Brain microvascular endothelial cell (primary cell): ENCODE results near the gene ARPC5.
"Not testable (repeated sequence)": the region's sequence is repeated elsewhere in the genome, so short reads cannot be mapped to it uniquely, and the experiment has no call there.

Source experiments
- DNase-seq: peaks from one replicate; pipeline ENCODE4 v3.0.0-alpha.2; 2020
- H3K27ac ChIP-seq: fragments of 250-450 bp; sonication (Bioruptor Pico); 2 replicates; pipeline ENCODE4 v1.5.1; 2020; ENCODE audit warnings: mild to moderate bottlenecking, moderate library complexity
- H3K27me3 ChIP-seq: fragments of 250-450 bp; sonication (Bioruptor Pico); replicated peaks from 2 replicates; pipeline ENCODE4 v1.5.1; 2020; ENCODE audit warnings: mild to moderate bottlenecking
- H3K36me3 ChIP-seq: fragments of 250-450 bp; sonication (Bioruptor Pico); replicated peaks from 2 replicates; pipeline ENCODE4 v1.5.1; 2020; ENCODE audit warnings: mild to moderate bottlenecking
- H3K4me3 ChIP-seq: 2 replicates; pipeline ENCODE4 v1.5.1; 2011; ENCODE audit warnings: low read depth, mild to moderate bottlenecking, control low read depth, low read length, moderate library complexity
- in situ Hi-C: cut with HindIII; loops from 2 replicates; pipeline ENCODE4 v1.10.0; 2017; ENCODE audit warnings: low sequenced_read_pairs, low pct_ligation_motif_present
- TF ChIP-seq, protein P1 (sequence below): IDR thresholded peaks from 2 replicates; pipeline ENCODE4 v1.5.1; 2011; ENCODE audit warnings: low read depth, mild to moderate bottlenecking, moderate library complexity, low read length, control low read depth, inconsistent platforms; ENCODE audit errors: missing control alignments

ARPC5 gene

DNA sequence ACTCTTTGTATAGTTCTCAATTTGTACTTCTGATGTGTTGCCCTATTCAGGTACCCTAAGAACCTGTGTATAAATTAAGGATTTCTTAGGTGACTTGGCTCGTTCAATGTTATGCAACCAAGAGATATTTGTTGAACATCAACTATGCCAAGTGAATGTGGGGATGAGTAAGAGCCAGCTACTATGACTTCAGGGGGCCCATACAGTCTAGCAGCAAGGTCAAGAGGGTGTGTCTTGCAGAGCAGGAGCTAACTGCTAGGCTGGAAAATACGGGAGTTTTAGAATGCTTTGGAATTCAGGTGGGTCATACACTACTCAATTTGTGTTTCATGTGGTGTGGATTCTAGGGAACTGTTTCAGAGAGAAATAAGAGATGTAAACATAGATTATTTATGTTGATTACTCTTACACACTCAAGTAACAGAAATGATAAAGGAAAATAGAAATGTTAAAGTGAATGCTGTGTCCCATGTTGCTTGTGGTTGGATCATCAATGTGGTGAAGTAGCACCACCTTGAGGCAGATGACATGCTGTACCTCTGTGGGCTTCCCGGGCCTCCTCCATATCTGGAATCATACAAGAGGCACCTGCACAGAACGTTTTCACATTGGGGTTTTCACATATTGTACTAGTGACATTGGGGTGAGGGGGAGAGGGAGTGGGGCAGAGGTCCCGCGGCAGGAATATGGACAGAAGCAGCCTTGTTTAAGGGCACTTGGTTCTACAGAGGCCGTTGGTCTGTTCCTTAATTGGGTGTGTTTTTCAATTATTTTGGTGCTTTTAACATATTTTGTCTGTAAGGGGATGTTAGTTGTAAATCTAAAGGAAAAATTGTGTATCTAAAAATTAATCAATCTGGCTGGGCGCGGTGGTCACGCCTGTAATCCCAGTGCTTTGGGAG, 12.4 kb downstream of the ARPC5 start:
- H3K27me3 ChIP-seq, result no peaks in the 10 kb centered on the region
- H3K4me3 ChIP-seq, result no peak overlapping the region
- H3K36me3 ChIP-seq, result peaks cover 20% of the 10 kb centered on the region
- H3K27ac ChIP-seq, result no peak overlapping the region
- DNase-seq, result peak; percentile 61
- TF ChIP-seq, protein P1, sequence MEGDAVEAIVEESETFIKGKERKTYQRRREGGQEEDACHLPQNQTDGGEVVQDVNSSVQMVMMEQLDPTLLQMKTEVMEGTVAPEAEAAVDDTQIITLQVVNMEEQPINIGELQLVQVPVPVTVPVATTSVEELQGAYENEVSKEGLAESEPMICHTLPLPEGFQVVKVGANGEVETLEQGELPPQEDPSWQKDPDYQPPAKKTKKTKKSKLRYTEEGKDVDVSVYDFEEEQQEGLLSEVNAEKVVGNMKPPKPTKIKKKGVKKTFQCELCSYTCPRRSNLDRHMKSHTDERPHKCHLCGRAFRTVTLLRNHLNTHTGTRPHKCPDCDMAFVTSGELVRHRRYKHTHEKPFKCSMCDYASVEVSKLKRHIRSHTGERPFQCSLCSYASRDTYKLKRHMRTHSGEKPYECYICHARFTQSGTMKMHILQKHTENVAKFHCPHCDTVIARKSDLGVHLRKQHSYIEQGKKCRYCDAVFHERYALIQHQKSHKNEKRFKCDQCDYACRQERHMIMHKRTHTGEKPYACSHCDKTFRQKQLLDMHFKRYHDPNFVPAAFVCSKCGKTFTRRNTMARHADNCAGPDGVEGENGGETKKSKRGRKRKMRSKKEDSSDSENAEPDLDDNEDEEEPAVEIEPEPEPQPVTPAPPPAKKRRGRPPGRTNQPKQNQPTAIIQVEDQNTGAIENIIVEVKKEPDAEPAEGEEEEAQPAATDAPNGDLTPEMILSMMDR, result peak; percentile 76
- in situ Hi-C loops, result no loop called here

DNA sequence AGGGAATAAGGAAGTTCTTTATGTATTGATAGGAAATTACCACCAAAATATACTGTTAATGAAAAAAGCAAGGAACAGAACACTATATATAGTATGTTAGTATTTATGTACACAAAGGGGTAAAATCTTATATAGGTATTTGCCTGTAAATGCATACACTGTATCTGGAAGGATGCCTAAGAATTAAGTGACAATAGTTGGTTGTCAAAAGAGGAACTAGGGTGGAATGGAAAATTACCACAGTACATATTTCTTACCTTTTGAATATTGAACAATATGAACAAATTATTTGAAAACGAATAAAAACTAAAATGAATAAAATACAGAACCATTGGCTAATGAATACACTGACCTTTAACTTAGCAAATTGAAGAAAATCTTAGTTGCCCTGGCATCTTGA, 13.6 kb downstream of the ARPC5 start:
- Histone ChIP-seq H3K36me3 (peaks cover 19% of the 10 kb centered on the region), H3K27me3 (no peaks in the 10 kb centered on the region), H3K4me3 (no peak overlapping the region), H3K27ac (no peak overlapping the region)
- DNase-seq, result no peak
- in situ Hi-C loops, result no loop called here
- TF ChIP-seq, protein P1, result no peak

DNA sequence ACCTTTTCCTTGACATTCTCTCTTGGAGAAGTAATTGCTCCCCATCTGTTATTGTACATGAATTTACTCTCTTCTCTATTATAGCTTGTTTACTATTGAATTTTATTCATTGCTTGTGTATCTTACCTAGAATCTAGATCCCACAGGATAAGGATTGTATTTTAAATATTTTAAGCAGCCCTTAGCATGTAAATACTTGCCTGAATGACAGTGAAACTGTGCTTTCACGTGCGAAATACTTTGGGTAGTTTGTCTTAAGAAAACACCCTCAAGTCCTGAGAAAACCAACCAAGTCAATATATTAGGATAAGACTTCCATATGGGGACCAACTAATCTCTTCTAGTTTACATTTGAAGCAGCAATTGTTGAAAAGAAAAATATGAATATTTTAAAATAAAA, 15.3 kb downstream of the ARPC5 start:
- TF ChIP-seq, protein P1, result no peak
- H3K36me3 ChIP-seq, result peaks cover 14% of the 10 kb centered on the region
- H3K4me3 ChIP-seq, result no peak overlapping the region
- H3K27ac ChIP-seq, result no peak overlapping the region
- in situ Hi-C loops, result no loop called here
- DNase-seq, result no peak
- H3K27me3 ChIP-seq, result no peaks in the 10 kb centered on the region

DNA sequence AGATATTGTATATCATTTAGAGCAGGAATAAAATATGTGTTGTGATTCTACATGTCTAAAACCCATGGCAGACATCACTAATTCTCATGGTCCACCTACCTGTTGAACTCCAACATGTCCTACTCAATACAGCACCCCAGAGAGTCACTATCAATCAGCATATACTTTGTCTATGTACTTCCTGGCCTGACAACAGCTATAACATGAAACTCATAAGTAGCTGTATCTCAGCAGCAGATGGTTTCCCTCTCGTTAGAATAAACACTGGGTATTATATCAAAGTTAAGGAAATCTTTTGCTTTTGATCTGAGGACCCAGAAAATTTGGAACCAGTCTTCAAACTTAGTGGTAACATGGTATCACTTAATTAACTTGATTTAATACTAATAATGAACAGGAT, 15.8 kb downstream of the ARPC5 start:
- DNase-seq, result no peak
- Histone ChIP-seq H3K36me3 (peaks cover 8% of the 10 kb centered on the region), H3K27ac (no peak overlapping the region), H3K4me3 (no peak overlapping the region), H3K27me3 (no peaks in the 10 kb centered on the region)
- TF ChIP-seq, protein P1, result no peak
- in situ Hi-C loops, result no loop called here

DNA sequence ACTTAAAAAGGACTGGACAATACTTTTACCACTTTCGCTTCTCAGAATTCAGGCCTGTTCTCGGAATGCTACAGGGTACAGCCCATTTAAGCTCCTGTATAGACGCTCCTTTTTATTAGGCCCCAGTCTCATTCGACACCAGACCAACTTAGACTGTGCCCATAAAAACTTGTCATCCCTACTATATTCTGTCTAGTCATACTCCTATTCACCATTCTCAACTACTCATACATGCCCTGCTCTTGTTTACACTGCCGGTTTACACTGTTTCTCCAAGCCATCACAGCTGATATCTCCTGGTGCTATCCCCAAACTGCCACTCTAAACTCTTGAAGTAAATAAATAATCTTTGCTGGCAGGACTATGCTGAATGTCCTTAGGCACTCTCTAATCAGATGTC, 17.4 kb downstream of the ARPC5 start:
- H3K4me3 ChIP-seq, H3K27me3 ChIP-seq, in situ Hi-C loops, DNase-seq, H3K36me3 ChIP-seq, H3K27ac ChIP-seq: not testable (repeated sequence)

DNA sequence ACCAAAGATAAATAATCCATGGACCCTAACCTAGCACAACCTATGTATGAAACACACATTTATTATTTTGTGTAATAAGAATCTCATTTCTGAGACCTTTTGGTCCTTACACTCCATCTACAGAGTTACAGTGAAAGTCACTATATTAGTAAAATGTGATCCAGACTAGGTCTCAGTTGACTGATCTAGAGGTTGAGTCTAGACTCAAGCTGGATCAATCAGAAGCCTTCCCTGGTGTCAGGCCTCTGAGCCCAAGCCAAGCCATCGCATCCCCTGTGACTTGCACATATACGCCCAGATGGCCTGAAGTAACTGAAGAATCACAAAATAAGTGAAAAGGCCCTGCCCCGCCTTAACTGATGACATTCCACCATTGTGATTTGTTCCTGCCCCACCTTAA, 22.6 kb downstream of the ARPC5 start:
- H3K27ac ChIP-seq, H3K4me3 ChIP-seq, DNase-seq, H3K27me3 ChIP-seq, H3K36me3 ChIP-seq, in situ Hi-C loops: not testable (repeated sequence)

DNA sequence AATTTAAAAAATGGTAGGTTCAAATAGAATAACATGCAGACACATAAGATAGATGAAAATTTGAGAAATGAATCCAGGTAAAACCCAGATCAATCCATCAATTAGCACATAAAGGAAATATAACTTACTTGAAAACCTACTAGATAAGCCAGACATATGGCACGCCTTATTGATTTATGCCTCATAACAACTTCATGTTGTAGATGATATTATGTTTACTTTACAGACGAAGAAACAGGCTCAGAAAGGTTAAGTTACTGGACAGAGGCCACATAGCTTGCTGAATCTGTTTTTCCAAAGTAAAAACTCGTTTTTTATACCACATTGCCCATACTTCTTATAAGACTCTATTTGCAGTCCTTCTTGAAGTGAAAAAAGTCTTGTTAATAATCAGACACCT, 23.2 kb downstream of the ARPC5 start:
- H3K27ac ChIP-seq, result no peak overlapping the region
- TF ChIP-seq, protein P1, result no peak

More for the DNA sequence above, 23.2 kb downstream of the ARPC5 start:
- Histone ChIP-seq H3K4me3 (no peak overlapping the region), H3K36me3 (no peaks in the 10 kb centered on the region), H3K27me3 (no peaks in the 10 kb centered on the region)
- in situ Hi-C loops, result no loop called here
- DNase-seq, result no peak
